Mucosa of descending colon (tissue), 3 donors: Measurements from ENCODE around the gene LYST. TPM values are rescaled to one million over a fixed set of nuclear protein-coding genes. Genes with fewer than 3 reads are reported as not detected.

ENCODE experiments used
- ATAC-seq: fragments of 200-7000 bp; cut with Tn5 transposase; one replicate; pipeline ENCODE4 v1.9.1; 2020; ENCODE audit warnings: mild to moderate bottlenecking, moderate library complexity
- DNase-seq, 3 donors: peaks; one replicate each; pipeline ENCODE4 v3.0.0-alpha.2; 2020
- H3K36me3 ChIP-seq: fragments of 200-600 bp; one replicate; pipeline ENCODE4 v1.8.0; 2021; ENCODE audit warnings: low read depth, mild to moderate bottlenecking
- H3K4me1 ChIP-seq: fragments of 200-600 bp; one replicate; pipeline ENCODE4 v1.8.0; 2021; ENCODE audit warnings: low read depth, mild to moderate bottlenecking
- H3K4me3 ChIP-seq: fragments of 200-600 bp; one replicate; pipeline ENCODE4 v1.8.0; 2021; ENCODE audit warnings: mild to moderate bottlenecking
- H3K9me3 ChIP-seq: fragments of 200-600 bp; one replicate; pipeline ENCODE4 v1.8.0; 2021; ENCODE audit warnings: mild to moderate bottlenecking
- CTCF ChIP-seq: fragments of 200-600 bp; IDR thresholded peaks from one replicate; pipeline ENCODE4 v1.8.0; 2022; ENCODE audit warnings: antibody characterized with exemption, mild to moderate bottlenecking
- intact Hi-C, 2 donors: fragments of 100-400 bp; cut with DNase I in 1 of 2; cut with micrococcal nuclease in 1 of 2; formaldehyde crosslinking; loops; one replicate each; pipeline versions ENCODE4 v1.11.0 to v1.11.1; 2022; cut with DNase I, micrococcal nuclease
- microRNA-seq: library from miRNA; unstranded; fragments of <30 nt; microRNA quantifications from one replicate; pipeline ENCODE4, GENCODE V29; 2019
- total RNA-seq, 3 donors: library from RNA; stranded (reverse); fragmentation: NEBNext Ultra II Directional in 2 of 3; extraction: Animal tissue kit (Norgen Biotek cat#: 25700) in 2 of 3; gene quantifications; one replicate each; pipeline versions ENCODE4 v1.2.1 to v1.2.4, GENCODE V29; 2021 to 2023
- donor health status: DM: no; HTN: no; CAD: no; lungs with moderate emphysema.
- donor health status: DM: no; HTN: no; CAD: no.
- donor health status: DM: no; HTN: yes; CAD: no.

The LYST gene
- total RNA-seq, 3 donors from 2014 or later, result 24.0 to 32.3 (median 26.7) TPM

- peak in 1 of 3 donors; percentile 44 for DNase-seq
- peaks cover 5% of the 10 kb centered on the region for H3K4me1 ChIP-seq
- intact Hi-C loops, result no loop called here
- no peak overlapping the region for H3K4me3 ChIP-seq
- no peaks in the 10 kb centered on the region for H3K9me3 ChIP-seq
- no peaks in the 10 kb centered on the region for H3K36me3 ChIP-seq
- ATAC-seq, result peak; percentile 96
- no peak for TF ChIP-seq CTCF
Measured at GRCh38 chr1:235613602-235614001, 253.1 kb downstream of the LYST start.

GRCh38 chr1:235612761-235613160 is 253.9 kb downstream of the LYST start:
- intact Hi-C loops, result no loop called here
- Histone ChIP-seq H3K9me3 (no peaks in the 10 kb centered on the region), H3K4me3 (no peak overlapping the region), H3K36me3 (no peaks in the 10 kb centered on the region), H3K4me1 (peaks cover 5% of the 10 kb centered on the region)
- no peak for ATAC-seq
- DNase-seq, result no peak
- TF ChIP-seq CTCF, result no peak

Small RNA genes lying within 50 kb of the gene (microRNA-seq; reads per million reads assigned to microRNA genes)
- gene MIR1537, result 3.3 reads per million, percentile 15 among the genes with 10 or more reads in this experiment

Other genes with a start within 250 kb of the LYST start
- 1 to 10 TPM; 2.9 to 7.7 (median 4.6) TPM for gene GNG4, start 217.1 kb downstream of the LYST start, total RNA-seq
- gene NID1, start 198.2 kb upstream of the LYST start, total RNA-seq, result 100 to 1,000 TPM in 1 of 3 donors, 10 to 100 TPM in 1, 1 to 10 TPM in 1; 7.2 to 118 (median 36.7) TPM